T-helper 9 cell (primary cell): Measurements from ENCODE around the gene PHPT1.
A peak's percentile ranks its signal among the peaks of the same experiment; 100 is the strongest.
"Not testable (repeated sequence)": the region's sequence is repeated elsewhere in the genome, so short reads cannot be mapped to it uniquely, and the experiment has no call there.

Experiments used
- DNase-seq: peaks from one replicate; pipeline ENCODE4 v3.0.0-alpha.2; 2020

The PHPT1 gene

GRCh38 chr9:136837856-136838277 is 11.3 kb upstream of the PHPT1 start:
- DNase-seq = not testable (repeated sequence)

- no peak for DNase-seq
Measured at GRCh38 chr9:136838314-136839228, 10.6 kb upstream of the PHPT1 start.

GRCh38 chr9:136839229-136840139 is 9.7 kb upstream of the PHPT1 start:
- DNase-seq = no peak

GRCh38 chr9:136840140-136840876 is 8.9 kb upstream of the PHPT1 start:
- DNase-seq = no peak

GRCh38 chr9:136840877-136841645 is 8.1 kb upstream of the PHPT1 start:
- DNase-seq = no peak

GRCh38 chr9:136841646-136842379 is 7.4 kb upstream of the PHPT1 start:
- not testable (repeated sequence) for DNase-seq

- DNase-seq = peak; percentile 71
Measured at GRCh38 chr9:136842380-136842948, 6.7 kb upstream of the PHPT1 start, which contains the start of gene AJM1. Gene AJM1 (plus strand): TSS chr9:136842478. CDS start chr9:136844415, 1,937 bp downstream.

- DNase-seq = not testable (repeated sequence)
Measured at GRCh38 chr9:136843159-136843800, 5.9 kb upstream of the PHPT1 start.

GRCh38 chr9:136843801-136844740 is 5.1 kb upstream of the PHPT1 start:
- peak; percentile 55 for DNase-seq

- DNase-seq = no peak
Measured at GRCh38 chr9:136844761-136845464, 4.3 kb upstream of the PHPT1 start.

- DNase-seq = no peak
Measured at GRCh38 chr9:136845465-136846260, 3.5 kb upstream of the PHPT1 start.

- no peak for DNase-seq
Measured at GRCh38 chr9:136846376-136847087, 2.7 kb upstream of the PHPT1 start.

- DNase-seq = no peak
Measured at GRCh38 chr9:136847088-136847825, 2.0 kb upstream of the PHPT1 start.

- DNase-seq = peak; percentile 58
Measured at GRCh38 chr9:136847826-136848392, 1.3 kb upstream of the PHPT1 start.

GRCh38 chr9:136848393-136849037 is 694 bp upstream of the PHPT1 start:
- no peak for DNase-seq
